ENCODE results near the gene GLUD1. TPM values are rescaled to one million over a fixed set of nuclear protein-coding genes. Genes with fewer than 3 reads are reported as not detected.
"Not testable (repeated sequence)": the region's sequence is repeated elsewhere in the genome, so short reads cannot be mapped to it uniquely, and the experiment has no call there.

Gene GLUD1
- total RNA-seq, 3 donors from 2014 or later = 100 to 111 (median 102) TPM

GRCh38 chr10:87009134-87009696, 85.4 kb downstream of the GLUD1 start:
- not testable (repeated sequence) for H3K27me3 Mint-ChIP-seq (ENCODE audit: low read depth); H3K36me3 Mint-ChIP-seq (ENCODE audit: insufficient read depth); H3K4me1 Mint-ChIP-seq (ENCODE audit: low read depth); ATAC-seq; H3K9me3 Mint-ChIP-seq; H3K4me3 Mint-ChIP-seq; DNase-seq

GRCh38 chr10:87008303-87008702, 86.3 kb downstream of the GLUD1 start:
- H3K27me3 Mint-ChIP-seq (ENCODE audit: low read depth); ATAC-seq; H3K4me3 Mint-ChIP-seq; H3K4me1 Mint-ChIP-seq (ENCODE audit: low read depth); H3K36me3 Mint-ChIP-seq (ENCODE audit: insufficient read depth); H3K9me3 Mint-ChIP-seq; DNase-seq: not testable (repeated sequence)

GRCh38 chr10:87007674-87008073, 87.0 kb downstream of the GLUD1 start:
- H3K4me1 Mint-ChIP-seq (ENCODE audit: low read depth); H3K9me3 Mint-ChIP-seq; DNase-seq; ATAC-seq; H3K36me3 Mint-ChIP-seq (ENCODE audit: insufficient read depth); H3K4me3 Mint-ChIP-seq; H3K27me3 Mint-ChIP-seq (ENCODE audit: low read depth): not testable (repeated sequence)

- not testable (repeated sequence) for H3K9me3 Mint-ChIP-seq; ATAC-seq; H3K4me1 Mint-ChIP-seq (ENCODE audit: low read depth); H3K27me3 Mint-ChIP-seq (ENCODE audit: low read depth); H3K36me3 Mint-ChIP-seq (ENCODE audit: insufficient read depth); H3K4me3 Mint-ChIP-seq; DNase-seq
Observed at GRCh38 chr10:87007124-87007523, 87.5 kb downstream of the GLUD1 start.

GRCh38 chr10:87000491-87000890, 94.2 kb downstream of the GLUD1 start:
- no peaks in the 10 kb centered on the region for H3K4me1 Mint-ChIP-seq (ENCODE audit: low read depth)
- no peaks in the 10 kb centered on the region for H3K27me3 Mint-ChIP-seq (ENCODE audit: low read depth)
- no peaks in the 10 kb centered on the region for H3K36me3 Mint-ChIP-seq (ENCODE audit: insufficient read depth)
- H3K9me3 Mint-ChIP-seq = no peaks in the 10 kb centered on the region
- DNase-seq = no peak
- no peak for ATAC-seq
- H3K4me3 Mint-ChIP-seq = no peak overlapping the region

Other genes with a start within 250 kb of the GLUD1 start
- under 1 TPM in 1 of 3 donors, not detected in 2; 0.18 TPM for gene MMRN2, start 137.2 kb downstream of the GLUD1 start, total RNA-seq
- gene SNCG, start 136.2 kb downstream of the GLUD1 start, total RNA-seq = under 1 TPM in 1 of 3 donors, not detected in 2; 0.63 TPM
- gene ADIRF, start 126.4 kb downstream of the GLUD1 start, total RNA-seq = under 1 TPM in 1 of 3 donors, not detected in 2; 0.48 TPM
- gene FAM25A, start 74.5 kb downstream of the GLUD1 start, total RNA-seq = not detected
- 10 to 100 TPM; 30.5 to 33.6 (median 31.6) TPM for gene SHLD2, start 363 bp upstream of the GLUD1 start, total RNA-seq
- gene NUTM2A, start 130.6 kb upstream of the GLUD1 start, total RNA-seq = under 1 TPM in 2 of 3 donors, not detected in 1; 0.28 to 0.47 TPM

Measured in activated T-cell treated with anti-CD3 and anti-CD28 coated beads, Interleukin-2, amount 50 U/mL, for 4 hours (primary cell).